Activated CD4-positive, alpha-beta T cell treated with anti-CD3 and anti-CD28 coated beads, Interleukin-2, Interleukin-4, amounts not matched to agents 100 ng/mL and 50 ng/mL, durations not matched to agents 16 hours and 8 hours (primary cell): ENCODE measurements around the gene ATXN1.

ENCODE experiments used
- DNase-seq: peaks from one replicate; pipeline ENCODE4 v3.0.0-alpha.2; 2020; ENCODE audit warnings: low spot score

ATXN1 gene

GRCh38 chr6:16533210-16533609, 228.1 kb downstream of the ATXN1 start:
- DNase-seq = no peak

- no peak for DNase-seq
Observed at GRCh38 chr6:16527691-16528090, 233.6 kb downstream of the ATXN1 start.

GRCh38 chr6:16524380-16524707, 236.9 kb downstream of the ATXN1 start:
- DNase-seq = no peak

GRCh38 chr6:16523606-16524379, 237.5 kb downstream of the ATXN1 start:
- no peak for DNase-seq

GRCh38 chr6:16522937-16523336, 238.3 kb downstream of the ATXN1 start:
- no peak for DNase-seq

- DNase-seq = no peak
Observed at GRCh38 chr6:16521528-16521927, 239.7 kb downstream of the ATXN1 start.

GRCh38 chr6:16519265-16520242, 241.7 kb downstream of the ATXN1 start:
- DNase-seq = no peak

GRCh38 chr6:16518265-16518664, 243.0 kb downstream of the ATXN1 start:
- DNase-seq = no peak

- peak; percentile 59 for DNase-seq
Observed at GRCh38 chr6:16514249-16514648, 247.0 kb downstream of the ATXN1 start.

GRCh38 chr6:16512544-16513290, 248.5 kb downstream of the ATXN1 start:
- DNase-seq = peak; percentile 13

- no peak for DNase-seq
Observed at GRCh38 chr6:16511723-16512489, 249.4 kb downstream of the ATXN1 start.

GRCh38 chr6:16511040-16511660, 250.1 kb downstream of the ATXN1 start:
- peak; percentile 32 for DNase-seq

GRCh38 chr6:16510245-16510644, 251.0 kb downstream of the ATXN1 start:
- DNase-seq = no peak

GRCh38 chr6:16508959-16509358, 252.3 kb downstream of the ATXN1 start:
- DNase-seq = no peak

- no peak for DNase-seq
Observed at GRCh38 chr6:16505711-16506357, 255.4 kb downstream of the ATXN1 start.

GRCh38 chr6:16504609-16505008, 256.7 kb downstream of the ATXN1 start:
- DNase-seq = no peak

- peak; percentile 51 for DNase-seq
Observed at GRCh38 chr6:16503970-16504415, 257.3 kb downstream of the ATXN1 start.

GRCh38 chr6:16503241-16503775, 258.0 kb downstream of the ATXN1 start:
- no peak for DNase-seq

GRCh38 chr6:16498957-16499356, 262.3 kb downstream of the ATXN1 start:
- no peak for DNase-seq

GRCh38 chr6:16498237-16498636, 263.0 kb downstream of the ATXN1 start:
- peak; percentile 16 for DNase-seq
